ENCODE measurements around the gene INPP5A.

- TF ChIP-seq POLR2A (IDR thresholded peaks at IDR 0.05; ENCODE audit: low read depth, low read length) (no peak), TAF1 (IDR thresholded peaks at IDR 0.05; ENCODE audit: low read depth, low read length) (no peak), POLR2AphosphoS5 (IDR thresholded peaks at IDR 0.05; ENCODE audit: low read depth, low read length) (no peak), SPI1 (IDR thresholded peaks at IDR 0.05; ENCODE audit: low read depth, low read length) (no peak), POU2F2 (IDR thresholded peaks at IDR 0.05; ENCODE audit: low read depth, low read length) (no peak), PAX5 (IDR thresholded peaks at IDR 0.05; ENCODE audit: insufficient read depth, low read length, severe bottlenecking) (no peak)
Observed at GRCh38 chr10:132803416-132804210, 266.0 kb downstream of the INPP5A start.
